NK-92 treated with Interleukin-12 subunit alpha and Interleukin-12 subunit beta, amount 100 ng/mL, for 24 hours (cell line): ENCODE data around the gene TUBA4B.
"Not testable (repeated sequence)": the region's sequence is repeated elsewhere in the genome, so short reads cannot be mapped to it uniquely, and the experiment has no call there.

Experiments used
- DNase-seq: peaks from one replicate; lab custom pipeline; 2025; lab: John Stamatoyannopoulos, UW

TUBA4B gene

DNA sequence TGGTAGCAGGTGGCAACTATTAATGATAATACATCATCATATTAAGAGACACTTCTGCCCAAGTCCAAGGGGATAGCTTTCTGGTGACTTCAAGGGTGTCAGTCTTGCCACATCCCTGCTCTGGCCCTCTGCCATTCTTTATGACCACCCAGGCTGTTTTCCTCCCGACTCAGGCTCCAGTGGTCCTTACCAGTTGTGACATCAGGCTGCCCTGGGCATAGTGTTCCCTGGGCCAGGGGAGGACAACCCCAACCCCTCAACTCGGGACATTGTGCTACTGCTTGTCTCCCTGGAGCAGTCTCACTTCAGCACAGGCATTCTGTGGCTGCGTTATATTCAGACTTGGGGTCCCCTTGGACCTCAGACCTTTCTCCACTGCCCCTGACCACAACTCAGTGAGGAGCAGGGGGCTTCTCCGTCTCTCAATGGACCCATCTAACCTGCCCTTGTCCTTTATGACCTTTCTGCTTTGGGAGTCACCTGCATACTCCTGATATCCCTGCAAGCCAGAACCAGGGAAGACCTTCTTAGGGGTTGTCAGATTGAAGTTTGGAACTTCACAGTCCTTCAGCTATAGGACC, 39.0 kb downstream of the TUBA4B start:
- no peak for DNase-seq

DNA sequence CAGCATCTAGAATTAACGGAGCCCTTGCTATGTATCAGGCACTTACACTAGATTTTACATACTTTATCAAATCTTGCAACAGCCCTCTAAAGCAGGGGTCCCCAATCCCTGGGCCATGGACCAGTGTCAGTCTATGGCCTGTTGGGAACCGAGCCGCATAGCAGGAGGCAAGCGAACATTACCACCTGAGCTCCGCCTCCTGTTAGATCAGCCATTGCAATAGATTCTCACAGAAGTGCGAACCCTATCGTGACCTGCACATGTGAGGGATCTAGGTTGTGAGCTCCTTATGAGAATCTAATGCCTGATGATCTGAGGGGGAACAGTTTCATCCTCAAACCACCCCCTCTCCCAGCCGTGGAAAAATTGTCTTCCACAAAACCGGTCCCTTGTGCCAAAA, 39.6 kb downstream of the TUBA4B start:
- DNase-seq: no peak

- no peak for DNase-seq
These were observed 40.7 kb downstream of the TUBA4B start for GRCh38 chr2:219293736-219294231.

DNA sequence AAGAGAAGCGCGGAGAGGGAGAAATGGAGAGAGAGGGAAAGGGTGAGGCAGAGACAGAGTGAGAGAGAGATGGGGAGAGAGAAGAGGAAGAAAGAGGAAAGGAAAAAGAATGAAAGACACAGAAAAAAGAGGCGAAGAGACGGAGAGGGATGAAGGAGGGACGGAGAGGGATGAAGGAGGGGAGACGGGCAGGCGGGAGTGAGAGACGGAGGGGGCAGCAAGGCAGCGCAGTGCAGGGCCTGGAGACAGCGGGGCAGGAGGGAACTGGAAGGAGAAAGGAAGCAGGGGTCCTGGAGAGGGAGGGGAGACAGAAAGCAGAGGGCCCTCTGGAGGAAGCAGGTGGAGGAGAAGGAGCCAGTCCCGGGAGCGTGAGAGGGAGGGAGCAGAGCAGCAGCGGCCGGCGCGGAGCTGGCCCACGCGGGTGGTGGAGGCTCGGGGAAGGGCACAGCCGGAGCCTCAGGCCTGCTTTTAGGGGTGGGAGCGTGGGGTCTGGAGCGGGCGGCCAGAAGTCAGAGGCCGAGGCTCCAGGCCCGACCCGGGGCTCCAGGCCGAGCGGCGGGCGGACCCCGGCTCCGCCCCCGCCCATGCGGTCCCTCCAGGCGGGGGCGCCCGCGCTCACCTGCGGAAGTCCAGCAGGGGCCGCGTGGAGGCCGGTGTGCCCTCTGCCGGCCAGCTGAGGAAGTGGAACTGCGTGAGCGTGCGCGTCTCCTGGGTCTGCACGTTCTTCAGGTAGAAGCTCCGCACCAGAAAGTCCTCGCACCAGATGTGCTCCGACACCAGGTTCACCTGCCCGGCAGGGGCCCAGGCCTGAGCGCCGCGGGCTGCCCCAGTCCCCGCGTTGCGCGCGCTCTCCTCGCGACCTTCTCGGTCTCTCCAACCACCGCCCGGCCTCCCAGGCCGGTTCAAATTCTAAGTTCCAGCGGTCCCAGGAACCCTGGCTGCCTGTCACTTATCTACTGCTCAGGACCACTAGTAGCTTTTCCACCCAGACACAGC, 41.6 kb downstream of the TUBA4B start:
- peak; percentile 68 for DNase-seq

GRCh38 chr2:219296142-219296541, 43.1 kb downstream of the TUBA4B start:
- no peak for DNase-seq

DNA sequence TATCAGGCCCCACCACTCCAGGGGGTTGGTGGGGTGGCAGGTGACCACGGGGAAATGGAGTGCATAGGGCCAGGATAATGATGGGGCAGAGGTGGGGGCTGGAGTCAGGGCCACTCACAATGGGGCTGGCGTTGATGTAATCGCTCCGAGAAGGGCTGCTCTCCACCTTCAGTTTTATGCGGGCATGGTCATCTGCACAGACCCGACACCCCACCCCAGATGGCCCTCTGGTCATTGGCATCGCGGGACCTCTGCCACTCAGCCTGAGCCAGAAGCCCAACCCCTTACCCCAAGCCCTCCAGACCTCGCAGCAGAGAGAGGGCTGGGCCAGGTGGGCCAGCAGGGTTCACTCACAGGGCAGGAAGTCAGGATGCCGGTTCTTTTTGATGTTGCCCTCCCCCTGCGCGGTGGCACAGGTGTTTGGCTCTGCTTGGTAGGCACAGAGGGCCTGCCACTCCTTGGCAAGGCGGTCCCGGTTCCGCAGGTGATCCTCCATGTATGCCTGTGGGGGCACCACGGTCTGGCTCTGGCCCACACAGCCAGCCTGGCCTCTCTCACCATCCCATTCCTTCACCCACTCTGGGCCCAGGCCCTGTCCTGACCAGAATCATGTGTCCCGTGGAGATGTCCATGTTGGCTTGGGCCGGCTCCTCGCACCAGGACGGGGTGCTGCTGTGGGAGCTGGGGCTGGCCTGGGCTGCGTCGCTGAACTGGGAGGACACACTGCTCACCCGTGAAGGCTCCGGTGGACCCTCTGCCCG, 43.8 kb downstream of the TUBA4B start:
- DNase-seq: no peak

GRCh38 chr2:219297766-219298456, 44.9 kb downstream of the TUBA4B start:
- DNase-seq: no peak

DNA sequence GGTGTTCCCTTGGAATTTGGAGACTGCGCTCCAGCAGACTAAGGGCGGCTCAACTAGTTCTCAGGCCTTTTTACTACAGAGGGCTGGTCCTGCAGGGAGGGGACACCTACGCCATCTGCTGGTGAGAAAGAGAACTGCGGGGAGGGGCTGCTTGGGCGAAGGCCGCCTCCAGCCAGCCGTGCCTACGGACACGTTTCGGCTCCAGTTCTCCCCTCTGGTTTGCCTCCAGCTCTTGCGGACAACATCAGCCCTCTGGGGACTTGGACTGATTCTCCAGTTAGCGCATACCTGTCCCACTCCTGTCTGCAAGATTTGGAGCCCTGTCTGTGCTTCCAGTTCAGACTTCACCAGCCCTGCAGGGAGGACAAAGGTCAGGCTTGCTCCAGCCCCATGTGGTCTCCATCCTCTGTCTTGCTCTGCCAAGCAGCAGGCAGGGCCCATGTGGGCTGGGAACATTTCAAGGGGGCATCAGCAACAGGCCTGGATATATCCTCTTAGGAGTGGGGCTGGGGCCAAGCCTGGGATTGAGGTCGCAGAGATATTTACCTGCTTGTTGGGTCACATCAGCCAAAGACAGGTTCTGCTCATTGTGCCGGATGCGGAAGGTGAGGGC, 45.8 kb downstream of the TUBA4B start:
- DNase-seq: peak; percentile 59

GRCh38 chr2:219299372-219299760, 46.3 kb downstream of the TUBA4B start:
- no peak for DNase-seq

GRCh38 chr2:219300022-219300421, 47.0 kb downstream of the TUBA4B start:
- DNase-seq: no peak

GRCh38 chr2:219302412-219302968, 49.4 kb downstream of the TUBA4B start:
- DNase-seq: no peak

- DNase-seq: no peak
These were observed 51.2 kb downstream of the TUBA4B start for GRCh38 chr2:219304223-219304622.

DNA sequence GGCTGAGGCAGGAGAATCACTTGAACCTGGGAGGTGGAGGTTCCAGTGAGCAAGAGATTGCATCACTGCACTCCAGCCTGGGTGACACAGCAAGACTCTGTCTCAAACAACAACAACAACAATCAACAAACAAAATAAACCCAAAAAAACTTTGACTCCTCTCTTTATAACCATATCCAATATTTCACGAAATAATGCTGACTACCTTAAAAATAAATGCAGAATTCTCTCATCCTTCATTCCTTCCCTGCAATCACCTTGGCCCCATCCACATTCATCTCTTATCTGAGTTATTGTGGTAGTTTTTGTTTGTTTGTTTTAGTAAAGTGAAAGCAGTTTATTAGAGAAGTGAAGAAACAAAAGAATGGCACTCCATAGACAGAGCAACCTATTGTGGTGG, 53.0 kb downstream of the TUBA4B start:
- DNase-seq: no peak

GRCh38 chr2:219308142-219309101, 55.4 kb downstream of the TUBA4B start:
- DNase-seq: no peak

- no peak for DNase-seq
These were observed 56.2 kb downstream of the TUBA4B start, which contains the start of gene PTPRN for GRCh38 chr2:219309278-219309677. Gene PTPRN (minus strand): TSS chr2:219309401. CDS start chr2:219309332, 69 bp downstream.

- not testable (repeated sequence) for DNase-seq
These were observed 59.7 kb downstream of the TUBA4B start for GRCh38 chr2:219312683-219313263.

DNA sequence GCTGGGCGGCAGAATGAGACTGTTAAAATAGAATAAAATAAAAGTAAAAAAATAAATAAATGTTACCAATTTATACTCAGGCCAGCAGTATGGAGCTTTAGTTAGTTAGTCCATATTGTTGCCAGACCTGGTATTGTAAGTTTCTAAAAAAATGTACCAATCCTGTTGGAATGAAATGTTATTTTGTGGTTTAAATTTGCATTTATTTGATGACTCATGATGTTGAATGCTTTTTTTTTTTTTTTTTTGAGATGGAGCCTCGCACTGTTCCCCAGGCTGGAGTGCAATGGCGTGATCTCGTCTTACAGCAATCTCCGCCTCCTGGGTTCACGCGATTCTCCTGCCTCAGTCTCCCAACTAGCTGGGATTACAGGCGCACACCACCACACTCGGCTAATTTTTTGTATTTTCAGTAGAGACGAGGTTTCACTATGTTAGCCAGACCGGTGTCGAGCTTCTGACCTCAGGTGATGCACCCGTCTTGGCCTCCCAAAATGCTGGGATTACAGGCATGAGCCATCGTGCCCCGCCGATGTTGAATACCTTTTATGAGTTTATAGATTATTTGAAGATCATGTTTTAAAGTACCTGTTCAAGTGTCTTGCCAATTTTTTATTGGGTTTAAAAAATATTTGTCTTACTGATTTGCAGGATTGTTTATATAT, 61.9 kb downstream of the TUBA4B start:
- DNase-seq: no peak
